NCI-H2196 treated with DMSO at 0.1 percent for 48 hours (cell line): ENCODE data around the gene GRAMD1A.
"Not testable (repeated sequence)": the region's sequence is repeated elsewhere in the genome, so short reads cannot be mapped to it uniquely, and the experiment has no call there.

Source experiments
- DNase-seq: peaks from one replicate; lab custom pipeline; 2025; ENCODE audit not compliant: unreplicated experiment; lab: John Stamatoyannopoulos, UW

The GRAMD1A gene

DNA sequence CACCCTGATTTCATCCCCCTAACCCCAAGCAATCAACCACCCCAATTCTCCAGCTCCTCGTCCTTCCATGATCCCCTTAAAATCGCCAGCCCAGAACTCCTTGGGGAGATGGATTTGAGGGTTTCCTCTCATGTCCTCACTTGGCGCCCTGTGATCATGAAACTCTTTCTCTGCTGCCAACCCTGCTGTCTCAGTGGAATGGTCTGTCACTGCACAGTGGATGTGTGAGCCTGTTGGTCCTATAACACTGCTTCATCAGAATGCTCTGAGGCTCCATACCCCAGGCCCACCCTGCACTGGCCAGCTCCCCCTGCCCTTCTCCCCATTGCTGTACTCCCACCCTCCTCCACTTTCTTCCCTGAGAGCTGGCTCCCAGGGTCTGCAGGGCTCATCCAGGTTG, 23.5 kb upstream of the GRAMD1A start:
- no peak for DNase-seq

DNA sequence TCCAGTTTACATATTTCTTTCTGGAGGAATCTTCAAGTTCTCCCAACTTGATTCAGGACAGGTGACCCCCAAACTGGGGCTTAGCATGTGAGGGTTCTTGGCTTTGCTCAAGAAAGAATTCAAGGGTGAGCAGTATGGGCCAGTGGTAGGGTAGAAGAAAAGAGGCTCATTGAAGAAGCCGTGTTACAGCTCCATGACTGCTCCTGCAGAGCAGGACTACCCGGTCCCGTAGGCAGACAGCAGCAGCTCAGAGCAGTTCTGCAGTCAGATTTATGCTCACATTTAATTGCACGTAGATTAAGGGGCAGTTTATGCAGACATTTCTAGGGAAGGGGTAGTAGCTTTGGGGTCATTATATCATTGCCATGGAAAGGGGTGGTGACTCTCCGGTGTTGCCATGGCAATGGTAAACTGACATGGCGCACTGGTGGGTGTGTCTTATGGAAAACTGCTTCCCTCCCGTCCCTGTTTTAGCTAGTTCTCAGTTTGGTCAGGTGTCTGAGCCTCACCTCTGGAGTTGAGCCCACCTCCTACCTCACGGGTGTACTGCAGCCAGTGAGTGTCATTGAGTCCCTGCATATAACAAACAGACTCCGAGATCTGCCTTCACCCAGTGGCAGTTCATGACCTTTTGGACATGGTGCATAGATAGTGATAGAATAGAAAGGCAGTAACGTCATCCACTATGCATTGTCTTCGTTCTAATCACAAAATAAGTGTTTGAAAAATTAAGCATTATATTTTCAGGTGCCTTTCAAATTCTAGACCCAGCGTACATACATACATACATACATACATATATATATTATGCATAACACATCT, 20.1 kb upstream of the GRAMD1A start:
- DNase-seq, result no peak

DNA sequence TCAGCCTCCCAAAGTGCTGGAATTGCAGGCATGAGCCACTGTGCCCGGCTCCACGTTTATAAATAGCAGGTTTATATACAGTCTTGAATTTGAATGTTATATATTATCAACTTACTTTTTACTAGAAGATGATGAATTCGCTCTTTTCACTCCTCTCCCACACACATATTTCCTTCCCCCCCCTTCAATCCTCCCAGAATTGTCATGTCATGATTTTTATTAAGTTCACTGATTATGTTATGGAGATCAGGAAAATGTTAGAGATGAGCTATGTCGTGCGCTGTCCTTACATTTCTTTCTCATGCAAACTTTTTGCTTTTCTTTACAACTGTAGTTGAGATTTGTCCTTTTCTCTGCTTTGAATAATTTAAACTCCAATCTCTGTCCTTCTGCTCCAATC, 17.8 kb upstream of the GRAMD1A start:
- no peak for DNase-seq

DNA sequence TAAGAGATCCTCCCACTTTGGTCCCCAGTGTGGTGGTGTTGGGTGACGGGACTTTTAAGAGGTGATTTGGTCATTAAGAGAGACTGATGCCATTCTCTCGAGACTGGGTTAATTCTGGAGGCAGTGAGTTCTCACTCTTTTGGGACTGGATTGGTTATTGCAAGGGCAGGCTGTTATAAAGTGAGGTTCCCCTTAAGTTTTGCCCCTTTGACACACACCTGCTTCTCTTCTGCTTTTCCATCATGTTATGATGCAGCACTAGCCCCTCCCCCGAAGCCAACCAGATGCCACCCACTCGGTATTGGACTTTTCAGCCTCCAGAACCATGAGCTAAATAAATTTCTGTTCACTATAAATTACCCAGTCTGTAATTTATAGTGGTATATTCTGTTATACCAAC, 16.3 kb upstream of the GRAMD1A start:
- no peak for DNase-seq

DNA sequence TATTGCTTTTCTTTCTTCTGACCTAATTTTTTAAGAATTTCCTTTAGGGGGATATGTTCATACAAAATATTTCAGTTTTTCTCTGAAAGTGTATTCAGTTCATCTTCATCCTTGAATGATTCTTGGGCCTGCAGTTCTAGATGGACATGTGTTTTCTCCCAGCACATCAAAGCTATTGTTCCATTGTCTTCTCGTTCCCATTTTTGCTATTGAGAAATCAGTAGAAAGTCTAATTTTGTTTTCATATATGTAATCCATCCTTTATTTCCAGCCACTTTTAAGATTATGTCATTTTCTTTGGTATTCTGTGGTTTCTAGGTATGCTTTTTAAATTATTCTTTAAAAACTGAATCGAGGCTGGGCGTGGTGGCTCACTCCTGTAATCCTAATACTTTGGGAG, 15.8 kb upstream of the GRAMD1A start:
- DNase-seq, result no peak

DNA sequence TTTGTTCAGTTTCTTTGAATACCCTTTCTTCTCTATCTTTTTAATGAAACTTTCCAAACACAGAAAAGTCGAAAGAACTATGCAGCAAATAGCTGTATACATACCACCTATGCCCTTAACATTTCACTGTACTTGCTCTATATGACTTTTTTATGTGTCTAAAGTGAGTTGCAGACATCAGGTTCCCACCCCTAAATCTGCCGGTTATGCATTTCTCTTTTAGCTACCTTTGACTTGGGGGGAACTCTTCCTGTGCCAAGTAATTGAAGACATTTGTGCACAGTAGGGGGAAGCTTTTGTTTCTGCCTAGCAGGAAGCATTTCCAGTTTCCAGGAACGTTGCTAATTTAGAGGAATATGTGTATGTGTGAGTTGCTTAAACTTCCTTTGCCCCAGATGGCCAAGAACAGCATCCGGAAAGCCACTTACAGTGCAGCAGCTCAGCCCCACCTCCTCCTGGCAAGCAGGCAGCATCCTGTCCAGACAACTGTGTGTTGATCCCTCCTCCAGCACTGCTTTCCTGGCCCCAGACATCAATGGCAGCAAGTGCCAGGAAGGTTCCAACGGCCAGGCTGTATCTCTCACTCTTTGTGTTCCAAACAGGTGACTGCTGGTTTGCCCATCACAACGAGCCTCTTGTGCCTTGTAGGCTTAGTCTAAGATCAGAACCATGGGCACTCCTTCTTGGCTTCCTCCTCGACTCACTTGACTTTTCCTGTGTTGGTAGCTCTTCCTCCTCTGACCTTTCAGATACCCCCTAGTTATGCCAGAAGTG, 14.7 kb upstream of the GRAMD1A start:
- no peak for DNase-seq

DNA sequence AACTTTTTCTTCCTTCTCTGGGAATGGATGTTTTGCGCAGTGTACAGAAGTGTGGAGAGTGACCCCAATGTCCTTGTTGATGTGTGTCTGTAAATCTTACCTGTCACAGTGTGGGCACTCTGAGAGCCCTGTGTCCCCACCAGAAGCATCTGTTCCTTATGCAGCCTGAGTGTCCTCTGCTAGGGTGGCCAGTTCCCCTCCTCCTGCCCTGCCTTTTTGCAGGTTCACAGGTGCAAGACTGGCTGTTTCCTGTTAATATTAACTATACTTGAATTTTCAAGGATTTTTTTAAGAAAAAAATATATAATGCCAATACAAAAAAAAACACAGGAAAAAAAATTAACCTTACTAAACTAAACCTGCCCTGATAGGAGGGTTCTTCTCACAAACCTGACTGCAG, 12.0 kb upstream of the GRAMD1A start:
- DNase-seq, result no peak

DNA sequence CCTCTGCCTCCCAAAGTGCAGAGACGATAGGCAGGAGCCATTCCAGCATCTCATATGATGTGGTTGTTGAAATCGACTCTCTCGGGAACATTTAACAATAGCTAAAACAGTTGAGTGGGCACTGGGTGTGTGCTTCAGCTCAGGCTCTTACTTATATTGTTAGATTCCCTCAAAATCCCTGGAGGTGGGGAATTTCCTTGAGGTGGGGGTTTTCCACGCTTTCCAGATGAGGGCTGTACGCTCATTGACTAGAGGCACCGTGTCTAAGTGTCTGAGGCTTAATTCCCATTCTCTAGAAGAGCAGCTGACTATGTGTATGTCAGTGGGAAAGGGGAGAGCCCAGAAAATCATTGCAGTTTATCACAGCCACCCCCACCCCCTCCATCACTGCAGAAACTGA, 10.8 kb upstream of the GRAMD1A start:
- no peak for DNase-seq

DNA sequence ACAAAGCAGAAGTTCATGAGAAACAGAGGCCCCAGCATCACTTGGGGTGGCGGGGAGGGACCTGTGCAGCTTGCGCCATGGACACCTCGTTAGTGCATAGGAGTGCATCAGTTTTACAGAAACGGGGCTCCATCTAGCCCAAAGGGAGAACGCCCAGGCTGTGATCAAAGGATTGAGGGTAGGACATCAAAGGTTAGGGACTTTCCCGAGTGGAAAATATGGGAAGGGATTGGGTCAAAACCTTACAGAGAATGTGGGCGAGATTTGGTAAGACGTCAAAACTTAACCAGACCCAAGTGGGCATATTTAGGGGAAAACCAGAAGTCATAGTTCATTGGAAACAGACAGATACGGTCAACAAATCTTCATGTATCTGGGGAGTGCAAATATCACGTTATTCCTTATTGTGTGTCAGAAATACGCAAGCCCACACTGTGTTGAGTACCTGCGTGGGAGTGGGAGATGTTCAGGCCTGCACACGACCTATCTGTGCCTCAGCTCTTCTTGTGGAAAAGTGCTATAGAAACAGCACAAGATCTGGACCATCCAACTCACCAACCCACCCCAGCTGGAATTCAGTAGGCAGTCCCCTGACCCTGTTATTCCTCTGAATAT, 9.4 kb upstream of the GRAMD1A start:
- DNase-seq, result no peak

DNA sequence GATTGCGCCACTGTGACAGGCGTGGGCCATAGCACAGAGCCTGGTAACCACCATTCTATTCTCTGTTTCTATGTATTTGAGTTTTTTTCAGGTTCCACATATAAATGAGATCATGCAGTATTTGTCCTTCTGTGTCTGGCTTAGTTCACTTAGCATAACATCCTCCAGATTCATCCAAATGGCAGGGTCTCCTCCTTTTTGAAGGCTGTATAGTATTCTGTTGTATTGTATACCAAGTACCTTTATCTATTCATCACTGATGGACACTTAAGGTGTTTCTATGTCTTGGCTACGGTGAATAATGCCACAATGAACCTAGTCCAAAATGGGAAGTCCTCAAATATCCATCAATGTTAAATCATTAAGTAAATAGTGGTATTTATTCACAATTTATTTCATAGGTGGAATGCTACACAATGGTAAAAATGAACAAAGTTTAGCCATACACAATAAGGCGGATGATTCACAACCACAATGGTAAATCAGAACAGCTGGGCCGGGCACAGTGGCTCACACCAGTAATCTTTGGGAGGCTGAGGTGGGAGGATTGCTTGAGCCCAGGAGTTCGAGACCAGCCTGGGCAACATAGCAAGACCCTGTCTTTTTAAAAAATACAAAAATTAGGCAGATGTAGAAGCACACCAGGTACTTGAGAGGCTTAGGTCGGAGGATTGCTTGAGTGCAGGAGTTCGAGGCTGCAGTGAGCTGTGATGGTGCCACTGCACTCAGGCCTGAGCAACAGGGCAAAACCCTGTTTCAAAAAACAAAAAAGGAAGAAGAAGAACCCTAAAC, 8.4 kb upstream of the GRAMD1A start:
- no peak for DNase-seq

DNA sequence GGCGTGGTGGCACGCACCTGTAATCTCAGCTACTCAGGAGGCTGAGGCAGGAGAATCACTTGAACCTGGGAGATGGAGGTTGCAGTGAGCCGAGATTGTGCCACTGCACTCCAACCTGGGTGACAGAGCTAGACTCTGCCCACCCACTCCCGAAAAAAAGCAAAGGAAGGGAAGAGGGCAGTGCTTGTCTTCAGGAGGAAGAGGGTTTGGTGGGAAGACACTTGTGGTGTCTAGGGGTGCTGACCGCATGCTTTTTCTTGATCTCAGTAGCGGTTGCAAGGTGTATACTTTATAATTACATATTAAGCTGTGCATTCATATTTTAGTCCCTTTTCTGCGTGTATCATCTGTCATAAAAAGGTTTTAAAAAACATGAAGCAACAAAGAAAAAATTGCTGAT, 7.5 kb upstream of the GRAMD1A start:
- DNase-seq, result not testable (repeated sequence)

DNA sequence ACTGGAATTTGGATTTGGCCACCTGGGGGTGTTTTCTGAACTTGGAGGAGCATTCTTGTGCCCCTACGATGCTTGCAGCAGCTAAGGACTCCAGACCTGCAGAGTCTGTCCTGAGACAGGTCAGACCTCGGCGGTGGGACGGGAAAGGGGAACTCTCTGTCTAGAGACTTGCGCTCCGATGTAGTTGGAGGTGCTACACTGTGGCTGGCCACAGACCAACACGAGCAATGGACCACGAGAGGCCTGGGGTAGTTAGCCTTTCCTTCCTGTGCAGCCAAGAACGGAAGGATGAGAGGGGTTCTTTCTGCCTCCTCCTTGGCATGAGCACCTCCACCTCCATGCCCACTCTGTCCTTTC, 5.9 kb upstream of the GRAMD1A start:
- no peak for DNase-seq

DNA sequence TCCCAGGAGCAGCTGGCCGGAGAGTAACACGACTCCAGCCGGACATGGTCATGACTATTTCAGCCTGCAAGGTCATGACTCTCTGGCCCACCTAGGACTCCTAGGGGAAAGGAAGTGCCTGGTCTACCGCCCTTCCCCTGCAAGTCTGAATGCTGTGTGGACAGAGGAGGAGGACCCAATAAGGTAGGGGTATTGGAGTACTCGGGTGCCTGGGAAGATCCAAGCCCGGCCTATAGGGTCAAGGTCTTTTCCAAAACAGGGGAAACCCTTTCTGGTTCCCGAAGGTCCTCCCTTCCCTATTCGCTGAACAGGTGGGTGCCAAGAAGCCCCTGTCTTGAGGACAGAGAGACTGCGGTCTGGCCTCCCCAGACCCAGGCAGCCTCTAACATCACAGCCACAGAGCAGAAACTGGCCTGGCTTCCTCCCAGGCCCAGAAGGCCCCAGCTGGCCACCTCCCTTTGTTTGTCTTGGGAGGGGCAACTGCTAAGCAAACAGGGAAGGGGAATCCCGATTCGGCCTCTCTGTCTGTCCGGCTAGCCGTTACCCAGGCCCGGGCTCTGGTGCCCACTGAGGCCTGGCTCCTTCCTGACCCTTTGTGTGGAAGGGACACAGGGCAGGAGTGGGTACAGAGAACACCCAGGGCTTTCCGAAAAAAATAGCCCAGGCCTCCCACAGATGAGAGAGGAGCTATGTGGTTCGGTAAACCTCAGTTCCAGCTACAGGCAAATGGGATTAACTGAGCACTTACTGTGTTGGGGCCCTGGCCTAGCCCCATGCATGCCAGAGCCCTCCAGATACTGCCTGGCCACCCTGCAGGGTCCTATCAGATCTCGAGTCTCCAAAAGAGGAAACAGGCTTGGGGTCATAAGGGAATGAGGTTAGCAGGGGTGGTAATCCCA, 5.2 kb upstream of the GRAMD1A start:
- peak; percentile 73 for DNase-seq

DNA sequence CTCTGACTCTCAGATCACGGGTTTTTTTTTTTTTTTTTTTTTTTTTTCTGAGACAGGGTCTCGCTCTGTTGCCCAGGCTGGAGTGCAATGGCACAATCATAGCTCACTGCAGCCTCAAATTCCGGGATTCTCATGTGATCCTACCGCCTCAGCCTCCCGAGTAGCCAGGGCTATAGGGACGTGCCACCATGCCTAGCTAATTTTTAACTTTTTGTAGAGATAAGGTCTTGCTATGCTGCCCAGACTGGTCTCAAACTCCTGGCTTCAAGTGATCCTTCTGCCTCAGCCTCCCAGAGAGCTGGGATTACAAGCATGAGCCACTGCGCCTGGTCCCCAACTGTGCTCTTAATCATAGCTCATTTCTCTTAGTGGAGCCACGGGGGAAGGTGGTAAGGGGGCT, 4.6 kb upstream of the GRAMD1A start:
- DNase-seq, result no peak

DNA sequence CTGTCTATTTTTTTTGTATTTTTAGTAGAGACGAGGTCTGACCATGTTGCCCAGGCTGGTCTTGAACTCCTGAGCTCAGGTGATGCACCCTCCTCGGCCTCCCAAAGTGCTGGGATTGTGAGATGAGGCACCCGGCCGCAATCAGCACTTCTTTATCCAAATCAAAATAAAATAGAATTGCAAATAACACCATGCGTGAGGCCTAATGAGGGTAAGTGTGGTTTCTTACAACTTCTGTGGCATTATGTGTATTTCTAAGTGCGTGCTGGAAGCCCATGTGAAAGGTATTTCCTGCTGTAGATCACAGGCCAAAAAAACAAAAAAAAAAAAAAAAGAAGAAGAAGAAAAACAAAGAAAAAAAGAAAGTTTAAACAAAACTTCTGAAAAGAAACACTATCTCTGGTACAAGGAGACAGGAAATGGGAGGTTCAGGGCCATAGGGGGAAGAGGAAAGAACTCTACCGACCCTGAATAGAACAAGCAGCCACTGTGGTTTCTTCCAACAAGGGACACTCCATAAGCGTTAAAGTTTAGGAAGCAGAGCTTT, 3.0 kb upstream of the GRAMD1A start:
- no peak for DNase-seq

DNA sequence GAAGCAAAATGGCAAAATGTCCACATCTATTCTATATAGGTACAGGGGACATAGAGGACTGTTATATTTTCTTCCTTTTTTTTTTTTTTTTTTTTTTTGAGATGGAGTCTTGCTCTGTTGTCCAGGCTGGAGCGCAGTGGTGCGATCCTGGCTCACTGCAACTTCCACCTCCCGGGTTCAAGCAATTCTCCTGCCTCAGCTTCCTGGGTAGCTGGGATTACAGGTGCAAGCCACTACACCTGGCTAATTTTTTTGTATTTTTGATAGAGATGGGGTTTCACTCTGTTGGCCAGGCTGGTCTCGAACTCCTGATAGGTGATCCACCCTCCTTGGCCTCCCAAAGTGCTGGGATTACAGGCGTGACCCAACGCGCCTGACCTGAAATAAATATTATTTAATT, 1.9 kb upstream of the GRAMD1A start:
- DNase-seq, result not testable (repeated sequence)

DNA sequence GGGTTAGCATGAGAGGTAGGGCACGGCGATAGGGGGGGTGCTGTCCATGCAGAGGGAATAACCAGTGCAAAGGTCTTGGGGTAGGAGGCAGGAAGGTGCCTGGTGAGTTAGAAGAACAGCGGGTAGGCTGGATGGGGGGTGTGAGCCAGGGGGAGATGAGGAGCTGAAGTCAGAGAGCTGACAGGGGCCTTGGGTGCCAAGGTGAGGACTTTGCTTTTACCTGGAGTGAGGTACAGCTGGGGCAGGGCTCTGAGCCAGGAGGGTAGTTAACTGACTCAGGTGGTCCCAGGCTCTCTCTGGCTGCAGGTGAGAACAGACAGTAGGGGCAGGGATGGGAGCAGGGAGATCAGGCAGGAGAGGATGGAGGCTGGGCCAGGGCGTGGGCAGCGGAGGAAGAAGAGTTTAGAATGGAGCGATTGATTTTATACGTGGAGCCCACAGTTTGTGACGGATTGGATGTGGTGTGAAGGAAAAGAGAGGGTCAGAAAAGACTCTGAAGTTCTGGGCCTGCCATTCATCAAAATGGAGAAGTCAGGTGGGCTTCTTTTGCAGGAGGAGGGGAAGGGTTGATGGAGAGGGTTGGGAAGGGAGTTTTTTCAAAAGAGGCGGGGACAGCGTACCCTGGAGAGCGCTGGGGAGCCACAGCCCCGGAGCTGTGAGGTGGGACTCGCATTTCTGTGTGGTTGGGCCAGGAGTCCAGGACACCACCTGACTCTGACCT, 1.2 kb upstream of the GRAMD1A start:
- DNase-seq, result no peak

DNA sequence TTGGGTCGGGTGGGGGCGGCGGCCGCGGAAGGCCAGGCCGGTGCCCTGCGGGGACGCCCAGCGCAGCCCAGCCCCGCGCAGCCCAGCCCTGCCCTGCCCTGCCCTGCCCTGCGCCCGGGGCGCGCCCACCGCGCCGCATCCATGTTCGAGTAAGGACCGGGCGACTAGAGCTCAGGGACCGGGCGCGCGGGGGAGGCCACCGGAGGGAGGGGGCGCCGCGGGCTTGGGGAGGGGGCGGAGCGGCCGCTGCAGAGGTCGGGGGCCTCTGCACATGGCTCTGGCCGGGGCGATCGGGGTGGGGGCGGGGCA, 169 bp downstream of the GRAMD1A start:
- no peak for DNase-seq

DNA sequence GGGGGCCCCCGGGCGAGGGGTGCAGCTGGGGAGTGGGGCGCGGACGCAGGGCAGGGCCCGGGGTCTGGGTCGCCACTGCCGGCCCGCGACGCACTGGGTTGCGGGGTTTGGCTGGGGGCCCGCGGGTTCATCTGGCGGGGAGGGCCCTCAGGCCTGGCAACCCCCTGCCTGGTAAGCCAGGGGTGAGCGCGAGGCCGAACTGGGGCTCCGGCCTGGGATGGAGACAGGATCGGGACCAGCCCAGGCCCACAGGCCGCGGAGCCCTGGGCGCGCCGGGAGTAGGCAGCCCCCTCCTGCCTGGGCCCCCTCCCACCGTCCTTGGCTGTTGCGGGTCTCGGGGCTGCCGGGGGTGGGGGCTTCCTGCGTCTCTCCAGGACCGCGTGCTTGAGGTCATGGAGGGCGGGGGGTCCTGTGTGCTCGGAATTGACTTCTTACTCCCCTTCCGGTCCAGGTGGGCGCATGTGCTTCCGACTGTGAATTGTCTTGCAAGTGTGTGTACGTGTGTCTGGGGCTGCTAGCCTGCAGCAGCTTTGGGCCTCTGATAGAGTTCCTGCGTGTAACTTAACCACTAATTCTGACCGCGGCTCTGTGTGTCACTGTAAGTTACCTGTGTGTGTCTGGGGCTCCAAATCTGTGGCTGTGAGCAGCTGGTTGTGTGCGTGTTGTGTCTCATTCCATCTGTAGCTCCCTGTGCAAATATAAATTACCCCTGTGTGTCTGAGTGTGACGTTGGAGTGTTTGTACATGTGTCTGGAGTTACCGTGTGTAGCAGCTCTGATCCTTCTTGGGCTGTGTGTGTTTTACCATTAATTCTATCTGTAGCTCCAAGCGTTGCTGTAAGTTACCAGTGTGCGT, 751 bp downstream of the GRAMD1A start:
- no peak for DNase-seq
